GM12892 (cell line): ENCODE results near the gene SPCS1.

Experiments
- POLR2A ChIP-seq: IDR thresholded peaks from 2 replicates; pipeline ENCODE4 v1.6.1; 2011; ENCODE audit warnings: low read depth, low read length, control low read depth
- POLR2AphosphoS5 ChIP-seq: IDR thresholded peaks from 2 replicates; pipeline ENCODE4 v1.6.1; 2011; ENCODE audit warnings: low read depth, low read length, control low read depth
- TAF1 ChIP-seq: IDR thresholded peaks from 2 replicates; pipeline ENCODE4 v1.6.1; 2011; ENCODE audit warnings: low read depth, mild to moderate bottlenecking, control low read depth, low read length, borderline replicate concordance

GRCh38 chr3:52710512-52710911, 4.6 kb downstream of the SPCS1 start:
- TF ChIP-seq POLR2A = no peak
- no peak for TF ChIP-seq TAF1
- TF ChIP-seq POLR2AphosphoS5 = no peak
